Measurements from ENCODE around the gene ARHGAP15. TPM values are rescaled to one million over a fixed set of nuclear protein-coding genes. Genes with fewer than 3 reads are reported as not detected.

ARHGAP15 gene
- polyA plus RNA-seq, 2 donors = 0.69 to 1.1 TPM

DNA sequence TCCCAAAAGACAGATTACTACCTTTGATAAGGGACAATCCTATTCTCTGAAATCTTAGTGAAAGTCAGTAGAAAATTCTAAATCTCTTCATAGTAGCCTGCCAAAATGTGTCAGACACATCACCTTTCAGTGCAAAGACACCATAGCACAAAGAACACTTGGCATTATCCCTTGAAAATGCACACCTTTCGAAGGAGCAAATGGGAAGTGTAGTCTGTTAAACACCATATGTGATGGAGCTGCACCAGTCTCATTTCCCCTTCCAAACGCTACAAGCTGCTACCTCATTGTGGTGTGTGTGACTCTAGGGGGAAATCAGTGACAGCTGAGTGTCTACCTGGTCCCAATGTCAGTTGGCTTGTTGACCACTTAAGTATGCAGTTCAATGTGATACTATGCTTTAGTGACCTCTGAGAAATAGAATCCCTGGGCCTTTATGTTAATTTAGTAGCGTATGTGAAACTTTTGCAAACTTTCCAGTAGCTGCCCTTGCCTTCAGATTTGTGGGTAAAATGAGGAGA lies 551.7 kb downstream of the ARHGAP15 start:
- Histone ChIP-seq H3K4me1 (ENCODE audit: control insufficient read depth in 2 of 2, insufficient read depth in 2 of 2, low read length in 1 of 2) (no peaks in the 10 kb centered on the region), H3K36me3 (ENCODE audit: control insufficient read depth in 2 of 2, insufficient read depth in 2 of 2, low read length in 1 of 2) (no peaks in the 10 kb centered on the region), H3K27ac (ENCODE audit: low read depth in 2 of 2, low read length in 1 of 2) (no peak overlapping the region), H3K9me3 (ENCODE audit: control insufficient read depth in 2 of 2, insufficient read depth in 1 of 2, low read depth in 1 of 2, low read length in 1 of 2) (no peaks in the 10 kb centered on the region), H3K27me3 (ENCODE audit: control insufficient read depth in 1 of 2, insufficient read depth in 2 of 2, low read length in 2 of 2) (no peaks in the 10 kb centered on the region), H3K4me3 (ENCODE audit: low read depth in 1 of 2, low read length in 2 of 2) (no peak overlapping the region)
- WGBS, 2 donors = 91 to 93% methylated on average over 3 of the region's 3 CpGs

DNA sequence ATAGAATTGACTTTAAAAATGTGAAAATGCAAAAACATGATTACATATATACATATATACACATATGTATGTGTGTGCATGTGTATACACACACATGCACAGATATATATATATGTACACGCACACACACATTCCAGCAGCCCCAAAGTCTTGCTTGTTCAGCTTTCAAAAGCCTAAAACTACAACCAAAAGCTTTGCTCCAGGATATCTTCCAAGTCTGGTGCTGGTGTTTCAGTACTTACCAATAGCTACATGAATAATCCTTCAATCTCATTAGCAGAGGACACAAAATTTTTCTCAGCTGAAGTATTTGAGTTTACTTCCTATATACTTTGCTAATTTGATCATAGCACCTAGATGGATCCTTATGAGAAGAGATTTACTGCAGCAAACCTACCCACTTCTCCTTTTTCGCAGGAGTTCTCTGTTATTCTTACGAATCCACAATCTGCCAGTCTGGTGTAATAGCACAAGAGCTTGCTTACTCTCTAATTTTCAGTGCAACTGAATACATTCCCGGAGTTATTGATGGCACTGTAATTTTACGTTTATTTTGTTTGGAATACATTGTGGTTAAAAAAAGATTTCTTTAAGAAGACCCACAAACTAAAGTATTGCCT lies 553.3 kb downstream of the ARHGAP15 start:
- no peak overlapping the region for H3K4me3 ChIP-seq (ENCODE audit: low read depth in 1 of 2, low read length in 2 of 2)
- no peaks in the 10 kb centered on the region for H3K27me3 ChIP-seq (ENCODE audit: control insufficient read depth in 1 of 2, insufficient read depth in 2 of 2, low read length in 2 of 2)
- H3K27ac ChIP-seq (ENCODE audit: low read depth in 2 of 2, low read length in 1 of 2) = no peak overlapping the region
- no peaks in the 10 kb centered on the region for H3K36me3 ChIP-seq (ENCODE audit: control insufficient read depth in 2 of 2, insufficient read depth in 2 of 2, low read length in 1 of 2)
- no peaks in the 10 kb centered on the region for H3K4me1 ChIP-seq (ENCODE audit: control insufficient read depth in 2 of 2, insufficient read depth in 2 of 2, low read length in 1 of 2)
- H3K9me3 ChIP-seq (ENCODE audit: control insufficient read depth in 2 of 2, insufficient read depth in 1 of 2, low read depth in 1 of 2, low read length in 1 of 2) = no peaks in the 10 kb centered on the region
- WGBS, 2 donors = 82 to 89% methylated on average over 5 of the region's 5 CpGs

DNA sequence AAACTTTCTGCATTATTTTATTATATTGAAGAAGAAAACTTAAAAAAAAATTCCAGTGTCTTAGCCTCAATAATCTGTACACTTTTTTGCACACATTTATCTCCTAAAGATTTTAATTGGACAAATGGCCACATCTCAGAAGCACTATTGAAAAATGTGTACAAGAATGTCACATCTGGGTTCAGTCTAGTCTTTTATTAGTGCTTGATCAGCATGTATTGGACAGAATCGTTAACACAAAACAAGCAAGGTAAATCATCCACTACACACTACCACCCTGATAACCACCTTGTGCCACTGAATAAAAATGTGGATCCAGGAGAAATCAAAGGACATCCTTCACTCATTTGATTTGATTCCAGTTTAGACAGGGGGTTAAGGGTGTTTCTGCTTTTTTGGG lies 554.8 kb downstream of the ARHGAP15 start:
- H3K27ac ChIP-seq (ENCODE audit: low read depth in 2 of 2, low read length in 1 of 2) = no peak overlapping the region
- WGBS, 2 donors = 76 to 85% methylated on average over 1 of the region's 1 CpG
- no peaks in the 10 kb centered on the region for H3K9me3 ChIP-seq (ENCODE audit: control insufficient read depth in 2 of 2, insufficient read depth in 1 of 2, low read depth in 1 of 2, low read length in 1 of 2)
- no peaks in the 10 kb centered on the region for H3K4me1 ChIP-seq (ENCODE audit: control insufficient read depth in 2 of 2, insufficient read depth in 2 of 2, low read length in 1 of 2)
- H3K36me3 ChIP-seq (ENCODE audit: control insufficient read depth in 2 of 2, insufficient read depth in 2 of 2, low read length in 1 of 2) = no peaks in the 10 kb centered on the region
- H3K4me3 ChIP-seq (ENCODE audit: low read depth in 1 of 2, low read length in 2 of 2) = no peak overlapping the region
- no peaks in the 10 kb centered on the region for H3K27me3 ChIP-seq (ENCODE audit: control insufficient read depth in 1 of 2, insufficient read depth in 2 of 2, low read length in 2 of 2)

DNA sequence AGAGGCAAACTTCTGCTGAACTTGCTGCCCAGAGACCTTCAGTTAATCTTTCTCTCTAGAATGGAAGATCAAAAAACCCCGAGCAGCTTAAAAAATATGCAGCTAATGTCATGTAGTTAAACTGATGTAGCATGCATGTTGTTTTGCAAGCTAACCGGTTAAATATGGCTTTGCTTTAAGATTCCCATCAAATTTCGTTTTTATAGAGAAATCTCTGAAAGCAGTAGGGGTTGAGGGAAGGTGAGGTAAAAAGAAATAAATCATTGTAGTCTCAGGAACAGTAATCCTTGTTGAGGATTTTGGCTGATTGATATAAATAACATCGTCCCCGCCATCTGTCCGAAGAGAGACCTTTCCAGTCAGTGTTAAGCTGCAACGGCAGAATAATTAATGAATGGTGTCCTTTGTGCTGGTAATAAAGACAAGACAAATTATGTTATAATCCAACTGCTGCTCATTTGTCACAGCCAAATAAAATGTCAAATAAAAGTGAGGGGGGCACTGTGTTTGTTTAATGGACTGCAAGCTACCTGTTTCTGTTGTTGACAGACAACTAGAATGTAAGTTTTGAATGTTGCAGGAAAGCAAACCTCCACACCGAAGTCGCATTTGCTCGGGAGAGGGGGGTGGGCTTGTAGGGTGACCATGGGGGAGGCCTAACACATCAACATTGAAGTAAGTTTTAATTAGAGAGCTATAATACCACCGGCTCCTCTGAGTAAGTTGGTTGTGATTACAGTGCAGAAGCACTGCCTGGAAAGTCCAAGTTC lies 555.5 kb downstream of the ARHGAP15 start:
- no peaks in the 10 kb centered on the region for H3K27me3 ChIP-seq (ENCODE audit: control insufficient read depth in 1 of 2, insufficient read depth in 2 of 2, low read length in 2 of 2)
- no peaks in the 10 kb centered on the region for H3K36me3 ChIP-seq (ENCODE audit: control insufficient read depth in 2 of 2, insufficient read depth in 2 of 2, low read length in 1 of 2)
- no peaks in the 10 kb centered on the region for H3K9me3 ChIP-seq (ENCODE audit: control insufficient read depth in 2 of 2, insufficient read depth in 1 of 2, low read depth in 1 of 2, low read length in 1 of 2)
- WGBS, 2 donors = 61 to 63% methylated on average over 11 of the region's 11 CpGs
- no peaks in the 10 kb centered on the region for H3K4me1 ChIP-seq (ENCODE audit: control insufficient read depth in 2 of 2, insufficient read depth in 2 of 2, low read length in 1 of 2)
- no peak overlapping the region for H3K4me3 ChIP-seq (ENCODE audit: low read depth in 1 of 2, low read length in 2 of 2)
- H3K27ac ChIP-seq (ENCODE audit: low read depth in 2 of 2, low read length in 1 of 2) = no peak overlapping the region

DNA sequence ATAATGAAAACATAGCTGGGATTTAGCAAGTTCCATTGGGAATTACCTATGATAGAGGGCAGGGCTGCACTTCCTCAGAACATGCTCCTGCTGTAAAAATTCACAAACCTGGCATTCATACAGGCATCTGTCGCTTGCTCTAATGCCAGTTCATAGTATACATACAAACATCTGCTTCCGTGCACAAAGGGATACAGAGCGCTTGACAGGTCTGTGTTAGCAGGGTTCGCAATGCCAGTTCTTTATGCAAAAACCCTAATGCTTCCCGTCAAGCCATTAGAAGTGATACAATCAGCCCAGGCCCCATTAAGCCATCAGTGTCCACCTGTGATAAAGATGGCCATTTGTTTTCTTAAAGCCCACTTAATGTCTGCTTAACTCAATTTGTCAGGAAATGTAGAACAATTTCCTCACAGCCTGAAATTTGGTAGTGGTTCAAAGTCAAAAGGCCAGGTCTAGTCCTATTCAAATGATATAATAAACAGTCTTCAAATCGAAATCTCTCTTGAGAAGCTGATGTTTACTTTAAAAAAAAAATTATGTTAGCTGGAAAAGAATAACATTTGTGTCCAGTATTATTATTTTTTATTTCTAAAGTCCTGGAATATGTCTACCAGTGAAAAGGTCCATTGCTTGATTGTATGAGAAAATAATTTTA lies 556.3 kb downstream of the ARHGAP15 start:
- H3K4me1 ChIP-seq (ENCODE audit: control insufficient read depth in 2 of 2, insufficient read depth in 2 of 2, low read length in 1 of 2) = no peaks in the 10 kb centered on the region
- no peak overlapping the region for H3K27ac ChIP-seq (ENCODE audit: low read depth in 2 of 2, low read length in 1 of 2)
- no peaks in the 10 kb centered on the region for H3K36me3 ChIP-seq (ENCODE audit: control insufficient read depth in 2 of 2, insufficient read depth in 2 of 2, low read length in 1 of 2)
- H3K27me3 ChIP-seq (ENCODE audit: control insufficient read depth in 1 of 2, insufficient read depth in 2 of 2, low read length in 2 of 2) = no peaks in the 10 kb centered on the region
- H3K4me3 ChIP-seq (ENCODE audit: low read depth in 1 of 2, low read length in 2 of 2) = no peak overlapping the region
- H3K9me3 ChIP-seq (ENCODE audit: control insufficient read depth in 2 of 2, insufficient read depth in 1 of 2, low read depth in 1 of 2, low read length in 1 of 2) = no peaks in the 10 kb centered on the region
- 65% methylated on average over 6 of the region's 6 CpGs for WGBS, 2 donors

DNA sequence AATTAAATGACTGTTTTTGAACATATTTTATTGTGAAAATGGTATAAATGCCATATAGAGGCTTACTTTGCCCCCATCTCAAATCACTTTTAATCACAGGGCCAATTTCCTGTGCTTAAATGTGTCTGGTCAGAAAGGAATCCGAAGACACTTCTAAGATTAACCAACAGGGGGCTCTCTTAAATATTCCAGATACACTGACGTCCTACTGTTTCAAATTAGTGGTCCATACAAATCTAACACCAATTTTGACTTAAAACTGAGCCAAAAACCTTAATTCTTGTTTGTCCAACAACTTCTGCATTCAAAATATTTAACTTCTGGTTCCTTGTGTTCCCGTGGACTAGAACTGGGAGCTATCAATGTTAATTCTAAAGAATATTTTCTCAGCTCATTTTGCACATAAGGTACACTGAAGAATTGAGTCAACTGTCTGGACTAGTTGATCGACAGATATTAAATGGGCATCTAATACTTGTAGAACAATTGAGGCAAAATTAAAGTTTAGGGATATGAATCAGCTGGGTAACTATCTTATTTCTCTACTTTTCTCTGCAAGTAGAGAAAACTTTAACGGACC lies 557.5 kb downstream of the ARHGAP15 start:
- Histone ChIP-seq H3K27me3 (ENCODE audit: control insufficient read depth in 1 of 2, insufficient read depth in 2 of 2, low read length in 2 of 2) (no peaks in the 10 kb centered on the region), H3K4me3 (ENCODE audit: low read depth in 1 of 2, low read length in 2 of 2) (no peak overlapping the region), H3K36me3 (ENCODE audit: control insufficient read depth in 2 of 2, insufficient read depth in 2 of 2, low read length in 1 of 2) (no peaks in the 10 kb centered on the region), H3K4me1 (ENCODE audit: control insufficient read depth in 2 of 2, insufficient read depth in 2 of 2, low read length in 1 of 2) (no peaks in the 10 kb centered on the region), H3K27ac (ENCODE audit: low read depth in 2 of 2, low read length in 1 of 2) (no peak overlapping the region), H3K9me3 (ENCODE audit: control insufficient read depth in 2 of 2, insufficient read depth in 1 of 2, low read depth in 1 of 2, low read length in 1 of 2) (no peaks in the 10 kb centered on the region)
- WGBS, 2 donors = 59 to 61% methylated on average over 5 of the region's 5 CpGs

DNA sequence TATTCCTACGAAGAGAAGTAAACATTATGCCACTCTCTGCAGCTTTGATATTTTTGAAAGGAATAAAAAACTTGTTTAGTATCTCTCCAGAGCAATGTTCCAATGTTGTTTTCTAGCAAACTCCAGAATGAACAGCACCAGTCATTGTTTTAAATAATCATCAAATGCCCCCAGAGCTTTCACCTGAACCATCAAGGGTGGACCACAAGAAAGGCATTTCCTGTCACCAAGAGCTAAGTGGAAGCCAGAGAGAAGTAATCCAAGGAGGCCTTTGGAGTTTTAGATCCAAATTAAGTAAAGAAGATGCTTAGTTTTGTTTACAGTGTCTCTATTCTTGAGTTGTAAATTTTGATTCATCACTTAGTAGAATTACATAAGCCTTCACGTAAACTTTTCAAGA lies 559.0 kb downstream of the ARHGAP15 start:
- Histone ChIP-seq H3K9me3 (ENCODE audit: control insufficient read depth in 2 of 2, insufficient read depth in 1 of 2, low read depth in 1 of 2, low read length in 1 of 2) (no peaks in the 10 kb centered on the region), H3K27ac (ENCODE audit: low read depth in 2 of 2, low read length in 1 of 2) (no peak overlapping the region), H3K4me1 (ENCODE audit: control insufficient read depth in 2 of 2, insufficient read depth in 2 of 2, low read length in 1 of 2) (no peaks in the 10 kb centered on the region), H3K36me3 (ENCODE audit: control insufficient read depth in 2 of 2, insufficient read depth in 2 of 2, low read length in 1 of 2) (no peaks in the 10 kb centered on the region), H3K4me3 (ENCODE audit: low read depth in 1 of 2, low read length in 2 of 2) (no peak overlapping the region), H3K27me3 (ENCODE audit: control insufficient read depth in 1 of 2, insufficient read depth in 2 of 2, low read length in 2 of 2) (peaks cover 0 to 3% of the 10 kb centered on the region in 2 donors)
- 77 to 78% methylated on average over 2 of the region's 2 CpGs for WGBS, 2 donors

DNA sequence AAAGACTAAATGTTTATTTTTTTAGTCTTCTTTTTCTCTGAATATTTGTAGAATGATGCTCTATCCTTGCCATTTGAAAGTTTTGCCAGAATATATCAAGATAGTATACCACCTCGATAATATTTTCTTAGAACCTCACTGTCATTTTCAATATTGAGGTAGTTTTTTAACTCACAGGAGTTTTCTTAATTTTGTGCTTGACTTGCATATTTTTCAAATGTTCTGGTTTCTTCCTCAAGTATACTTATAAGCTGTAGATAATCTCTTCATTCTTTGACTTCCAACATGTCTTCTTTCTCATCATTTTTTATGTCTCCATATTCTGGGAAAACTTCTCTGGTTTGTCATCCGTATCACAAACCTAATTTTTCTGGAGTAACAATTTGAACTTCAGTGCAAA lies 559.6 kb downstream of the ARHGAP15 start:
- 84 to 93% methylated on average over 2 of the region's 2 CpGs for WGBS, 2 donors

DNA sequence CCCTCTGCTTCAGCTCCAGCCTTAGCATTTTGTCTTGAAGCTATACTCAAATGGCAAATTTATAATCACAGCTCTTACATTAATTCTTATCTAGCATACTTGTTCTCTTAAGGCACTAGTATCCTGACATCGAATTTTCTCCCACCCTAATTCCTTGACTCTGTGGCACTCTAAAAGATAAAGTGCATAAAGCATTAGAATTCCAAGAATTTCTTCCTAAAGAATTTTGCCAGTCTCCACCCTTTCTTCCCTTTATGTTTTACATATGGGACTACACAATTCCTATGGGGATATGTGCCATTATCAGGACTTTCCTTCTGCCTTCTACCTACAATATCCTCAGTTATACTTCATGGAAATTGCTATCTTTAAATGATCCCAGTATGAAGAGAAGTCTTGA lies 560.3 kb downstream of the ARHGAP15 start:
- H3K27me3 ChIP-seq (ENCODE audit: control insufficient read depth in 1 of 2, insufficient read depth in 2 of 2, low read length in 2 of 2) = peaks cover 0 to 3% of the 10 kb centered on the region in 2 donors
- 66 to 78% methylated on average over 1 of the region's 1 CpG for WGBS, 2 donors

More for the DNA sequence above, 559.6 kb downstream of the ARHGAP15 start:
- Histone ChIP-seq H3K27me3 (ENCODE audit: control insufficient read depth in 1 of 2, insufficient read depth in 2 of 2, low read length in 2 of 2) (peaks cover 0 to 3% of the 10 kb centered on the region in 2 donors), H3K4me3 (ENCODE audit: low read depth in 1 of 2, low read length in 2 of 2) (no peak overlapping the region), H3K9me3 (ENCODE audit: control insufficient read depth in 2 of 2, insufficient read depth in 1 of 2, low read depth in 1 of 2, low read length in 1 of 2) (no peaks in the 10 kb centered on the region), H3K4me1 (ENCODE audit: control insufficient read depth in 2 of 2, insufficient read depth in 2 of 2, low read length in 1 of 2) (no peaks in the 10 kb centered on the region), H3K27ac (ENCODE audit: low read depth in 2 of 2, low read length in 1 of 2) (no peak overlapping the region), H3K36me3 (ENCODE audit: control insufficient read depth in 2 of 2, insufficient read depth in 2 of 2, low read length in 1 of 2) (no peaks in the 10 kb centered on the region)

More for the DNA sequence above, 560.3 kb downstream of the ARHGAP15 start:
- H3K4me3 ChIP-seq (ENCODE audit: low read depth in 1 of 2, low read length in 2 of 2) = no peak overlapping the region
- H3K36me3 ChIP-seq (ENCODE audit: control insufficient read depth in 2 of 2, insufficient read depth in 2 of 2, low read length in 1 of 2) = no peaks in the 10 kb centered on the region
- H3K4me1 ChIP-seq (ENCODE audit: control insufficient read depth in 2 of 2, insufficient read depth in 2 of 2, low read length in 1 of 2) = no peaks in the 10 kb centered on the region
- no peak overlapping the region for H3K27ac ChIP-seq (ENCODE audit: low read depth in 2 of 2, low read length in 1 of 2)
- no peaks in the 10 kb centered on the region for H3K9me3 ChIP-seq (ENCODE audit: control insufficient read depth in 2 of 2, insufficient read depth in 1 of 2, low read depth in 1 of 2, low read length in 1 of 2)
